Keratinocyte (primary cell): ENCODE data around the gene RET.

Experiments
- CTCF ChIP-seq, 3 experiments: IDR thresholded peaks in 1 of 3; conservative IDR thresholded peaks in 1 of 3; optimal IDR thresholded peaks in 1 of 3; 2 replicates in 2 of 3; 3 replicates in 1 of 3; pipeline versions ENCODE3 to v1.5.1; 2011; ENCODE audit warnings: low read length in 3 of 3, mild to moderate bottlenecking in 3 of 3, moderate library complexity in 2 of 3, control low read depth in 1 of 3, inconsistent platforms in 1 of 3; ENCODE audit not compliant: insufficient read depth in 2 of 3; ENCODE audit errors: extremely low read depth in 1 of 3
- EZH2 ChIP-seq: IDR thresholded peaks from one replicate; pipeline ENCODE4 v1.6.1; 2012; ENCODE audit warnings: inconsistent platforms, mild to moderate bottlenecking, low read length, moderate library complexity

- no peak for TF ChIP-seq CTCF (optimal IDR thresholded peaks at IDR 0.05 in 1 of 3, IDR thresholded peaks at IDR 0.05 in 1 of 3, conservative IDR thresholded peaks at IDR 0.05 in 1 of 3; ENCODE audit: extremely low read depth in 1 of 3, insufficient read depth in 2 of 3, low read length in 3 of 3)
- TF ChIP-seq EZH2, result no peak
Observed at GRCh38 chr10:43138757-43139241, 61.9 kb downstream of the RET start.
